ENCODE data around the gene PDE6D. TPM values are rescaled to one million over a fixed set of nuclear protein-coding genes. Genes with fewer than 3 reads are reported as not detected.

Gene PDE6D
- total and polyA plus RNA-seq, 2 of the 13 experiments (the other 11 are each of a cell fraction or from before 2014, with no cell fraction given): 14.1 to 23.2 TPM

DNA sequence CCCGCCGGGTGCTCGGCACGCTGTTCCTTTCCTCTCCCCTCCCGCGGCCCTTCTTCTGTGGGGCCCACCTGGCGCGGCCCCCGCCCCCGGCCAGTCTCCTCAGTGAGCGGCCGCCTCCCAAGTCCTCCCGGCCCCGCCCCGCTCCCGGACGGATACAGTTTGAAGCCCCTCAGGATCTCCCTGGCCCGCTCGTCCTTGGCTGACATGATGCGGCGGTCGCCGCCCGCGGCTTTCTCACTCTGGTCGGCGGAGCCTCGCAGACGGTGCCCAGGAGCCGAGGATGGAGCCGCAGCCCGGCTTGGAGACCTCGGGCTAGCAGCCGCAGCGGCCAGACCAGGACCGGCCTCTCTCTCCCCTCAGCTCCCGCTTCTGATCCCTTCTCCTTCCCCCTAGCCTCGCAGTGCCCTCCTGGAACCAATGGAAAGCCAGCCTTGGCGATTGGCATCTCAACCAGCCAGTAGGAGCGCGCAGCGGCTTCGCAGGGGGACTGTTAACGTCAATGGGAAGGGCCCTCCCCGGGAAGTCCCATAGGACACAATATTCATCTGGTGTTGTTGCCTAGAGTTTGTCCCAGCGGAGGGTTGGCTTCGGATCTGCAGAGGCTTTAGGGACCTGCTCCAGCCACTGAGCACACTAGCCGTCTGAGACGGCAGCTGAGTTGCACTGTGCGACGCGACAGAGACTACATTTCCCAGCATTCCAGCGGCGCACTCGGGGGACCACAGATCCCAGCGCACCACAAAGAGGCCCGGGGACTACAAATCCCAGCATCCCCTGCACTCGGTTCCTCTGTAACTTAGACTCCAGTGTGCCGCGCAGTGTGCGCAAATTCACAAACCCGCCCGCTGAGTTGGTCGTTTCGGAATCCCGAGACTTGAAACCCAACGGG, at the start of gene PDE6D (continued):
- TF ChIP-seq, protein P1, sequence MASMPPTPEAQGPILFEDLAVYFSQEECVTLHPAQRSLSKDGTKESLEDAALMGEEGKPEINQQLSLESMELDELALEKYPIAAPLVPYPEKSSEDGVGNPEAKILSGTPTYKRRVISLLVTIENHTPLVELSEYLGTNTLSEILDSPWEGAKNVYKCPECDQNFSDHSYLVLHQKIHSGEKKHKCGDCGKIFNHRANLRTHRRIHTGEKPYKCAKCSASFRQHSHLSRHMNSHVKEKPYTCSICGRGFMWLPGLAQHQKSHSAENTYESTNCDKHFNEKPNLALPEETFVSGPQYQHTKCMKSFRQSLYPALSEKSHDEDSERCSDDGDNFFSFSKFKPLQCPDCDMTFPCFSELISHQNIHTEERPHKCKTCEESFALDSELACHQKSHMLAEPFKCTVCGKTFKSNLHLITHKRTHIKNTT (CRISPR knock-in tag; IDR thresholded peaks at IDR 0.05): 0 out of 2 replicates have a peak, but pooled peaks have one; percentile 91
- TF ChIP-seq, protein P2, sequence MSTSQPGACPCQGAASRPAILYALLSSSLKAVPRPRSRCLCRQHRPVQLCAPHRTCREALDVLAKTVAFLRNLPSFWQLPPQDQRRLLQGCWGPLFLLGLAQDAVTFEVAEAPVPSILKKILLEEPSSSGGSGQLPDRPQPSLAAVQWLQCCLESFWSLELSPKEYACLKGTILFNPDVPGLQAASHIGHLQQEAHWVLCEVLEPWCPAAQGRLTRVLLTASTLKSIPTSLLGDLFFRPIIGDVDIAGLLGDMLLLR (CRISPR knock-in tag; IDR thresholded peaks at IDR 0.05): peak; percentile 58; the same call in 1 of the 2 replicates
- TF ChIP-seq TFDP2 (CRISPR knock-in tag; IDR thresholded peaks at IDR 0.05) (peak; percentile 68), ZNF350 (CRISPR knock-in tag; IDR thresholded peaks at IDR 0.05; ENCODE audit: borderline replicate concordance, low read depth) (peak; percentile 90; the same call in 1 of the 2 replicates), ZMYM4 (CRISPR knock-in tag; IDR thresholded peaks at IDR 0.05) (peak; percentile 57), PBX2 (CRISPR knock-in tag; IDR thresholded peaks at IDR 0.05) (peak; percentile 100), ZNF331 (CRISPR knock-in tag; IDR thresholded peaks at IDR 0.05) (peak; percentile 8; the same call in 1 of the 2 replicates), ZNF333 (CRISPR knock-in tag; IDR thresholded peaks at IDR 0.05; ENCODE audit: borderline replicate concordance) (peak; percentile 96; the same call in 1 of the 2 replicates), PRMT3 (CRISPR knock-in tag; IDR thresholded peaks at IDR 0.05; ENCODE audit: borderline replicate concordance, low read depth) (no peak), ATF6 (CRISPR knock-in tag; conservative IDR thresholded peaks at IDR 0.05) (peak; percentile 43; the same call in 1 of the 2 replicates), AGO2 (optimal IDR thresholded peaks at IDR 0.05; ENCODE audit: low read depth, low read length) (peak; percentile 17), ZSCAN9 (CRISPR knock-in tag; IDR thresholded peaks at IDR 0.05; ENCODE audit: borderline replicate concordance) (no peak; the same call in 1 of the 2 replicates), ZNF772 (CRISPR knock-in tag; IDR thresholded peaks at IDR 0.05) (peak; percentile 48; the same call in 1 of the 2 replicates), SYNCRIP (IDR thresholded peaks at IDR 0.05; ENCODE audit: insufficient read depth, low read depth, low read length) (no peak), TOPORS (CRISPR knock-in tag; IDR thresholded peaks at IDR 0.05) (peak; percentile 18; the same call in 1 of the 2 replicates)
- TF ChIP-seq, protein P3, sequence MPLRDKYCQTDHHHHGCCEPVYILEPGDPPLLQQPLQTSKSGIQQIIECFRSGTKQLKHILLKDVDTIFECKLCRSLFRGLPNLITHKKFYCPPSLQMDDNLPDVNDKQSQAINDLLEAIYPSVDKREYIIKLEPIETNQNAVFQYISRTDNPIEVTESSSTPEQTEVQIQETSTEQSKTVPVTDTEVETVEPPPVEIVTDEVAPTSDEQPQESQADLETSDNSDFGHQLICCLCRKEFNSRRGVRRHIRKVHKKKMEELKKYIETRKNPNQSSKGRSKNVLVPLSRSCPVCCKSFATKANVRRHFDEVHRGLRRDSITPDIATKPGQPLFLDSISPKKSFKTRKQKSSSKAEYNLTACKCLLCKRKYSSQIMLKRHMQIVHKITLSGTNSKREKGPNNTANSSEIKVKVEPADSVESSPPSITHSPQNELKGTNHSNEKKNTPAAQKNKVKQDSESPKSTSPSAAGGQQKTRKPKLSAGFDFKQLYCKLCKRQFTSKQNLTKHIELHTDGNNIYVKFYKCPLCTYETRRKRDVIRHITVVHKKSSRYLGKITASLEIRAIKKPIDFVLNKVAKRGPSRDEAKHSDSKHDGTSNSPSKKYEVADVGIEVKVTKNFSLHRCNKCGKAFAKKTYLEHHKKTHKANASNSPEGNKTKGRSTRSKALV (CRISPR knock-in tag; IDR thresholded peaks at IDR 0.05): 0 out of 2 replicates have a peak, but pooled peaks have one; percentile 27
- TF ChIP-seq, protein P4, sequence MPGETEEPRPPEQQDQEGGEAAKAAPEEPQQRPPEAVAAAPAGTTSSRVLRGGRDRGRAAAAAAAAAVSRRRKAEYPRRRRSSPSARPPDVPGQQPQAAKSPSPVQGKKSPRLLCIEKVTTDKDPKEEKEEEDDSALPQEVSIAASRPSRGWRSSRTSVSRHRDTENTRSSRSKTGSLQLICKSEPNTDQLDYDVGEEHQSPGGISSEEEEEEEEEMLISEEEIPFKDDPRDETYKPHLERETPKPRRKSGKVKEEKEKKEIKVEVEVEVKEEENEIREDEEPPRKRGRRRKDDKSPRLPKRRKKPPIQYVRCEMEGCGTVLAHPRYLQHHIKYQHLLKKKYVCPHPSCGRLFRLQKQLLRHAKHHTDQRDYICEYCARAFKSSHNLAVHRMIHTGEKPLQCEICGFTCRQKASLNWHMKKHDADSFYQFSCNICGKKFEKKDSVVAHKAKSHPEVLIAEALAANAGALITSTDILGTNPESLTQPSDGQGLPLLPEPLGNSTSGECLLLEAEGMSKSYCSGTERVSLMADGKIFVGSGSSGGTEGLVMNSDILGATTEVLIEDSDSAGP (CRISPR knock-in tag; IDR thresholded peaks at IDR 0.05; ENCODE audit: borderline replicate concordance): peak; percentile 87; the same call in 1 of the 2 replicates
